Body of pancreas (tissue), 4 donors: Measurements from ENCODE around the gene CFAP58. TPM values are rescaled to one million over a fixed set of nuclear protein-coding genes. Genes with fewer than 3 reads are reported as not detected.

ENCODE experiments used
- ATAC-seq: fragments of 150-250 bp; one replicate; pipeline ENCODE4 v1.9.1; 2016
- DNase-seq, 4 donors: peaks; one replicate each; pipeline ENCODE4 v3.0.0-alpha.2; 2019
- H3K27ac ChIP-seq, 4 donors: fragments of 200-600 bp; sonication (generic); 1 replicate in 3 of 4; 2 replicates in 1 of 4; pipeline versions ENCODE4 v1.5.1 to v1.6.1; 2016 to 2019; ENCODE audit warnings: mild to moderate bottlenecking in 1 of 4, mixed read lengths in 1 of 4, moderate library complexity in 1 of 4
- H3K27me3 ChIP-seq, 2 donors: fragments of 200-600 bp; sonication (generic); one replicate each; pipeline ENCODE4 v1.6.0; 2016; ENCODE audit warnings: mild to moderate bottlenecking in 1 of 2
- H3K36me3 ChIP-seq, 2 donors: fragments of 200-600 bp; sonication (generic); replicated peaks in 1 of 2; 2 replicates each; pipeline ENCODE4 v1.5.1; 2016; ENCODE audit warnings: low read depth in 2 of 2; ENCODE audit not compliant: insufficient read depth in 1 of 2
- H3K4me1 ChIP-seq: fragments of 200-600 bp; sonication (generic); one replicate; pipeline ENCODE4 v1.6.0; 2016
- H3K4me3 ChIP-seq, 2 donors: fragments of 200-600 bp; sonication (generic); 1 replicate in 1 of 2; 2 replicates in 1 of 2; pipeline ENCODE4 v1.5.1; 2016 to 2019
- H3K9me3 ChIP-seq, 3 donors: fragments of 200-600 bp; sonication (generic); 1 replicate in 2 of 3; 2 replicates in 1 of 3; pipeline ENCODE4 v1.5.1; 2016
- CTCF ChIP-seq, 7 experiments: fragments of 450-650 bp in 4 of 7; fragments of 200-600 bp in 3 of 7; sonication (generic) in 3 of 7; IDR thresholded peaks; one replicate each; pipeline ENCODE4 v1.5.1; 2016 to 2019; ENCODE audit warnings: antibody characterized with exemption in 7 of 7
- POLR2A ChIP-seq, 3 donors: fragments of 450-650 bp; IDR thresholded peaks; one replicate each; pipeline ENCODE4 v1.6.1; 2016; ENCODE audit warnings: antibody characterized with exemption in 3 of 3, mild to moderate bottlenecking in 2 of 3
- WGBS, 2 donors: methylation state at CpG; one replicate each; pipeline ENCODE4 v1.1.5; 2017; 5-methylcytosine and 5-hydroxymethylcytosine counted together
- intact Hi-C: fragments of 100-400 bp; cut with DNase I; formaldehyde crosslinking; loops from one replicate; pipeline ENCODE4 v1.15.1; 2023
- total RNA-seq, 2 donors: library from RNA; depleted of rRNA; stranded (reverse); fragments of >200 nt; gene quantifications; one replicate each; pipeline ENCODE4 v1.1.0, GENCODE V29; 2016

The CFAP58 gene
- total RNA-seq, result under 1 TPM in 1 of 2 donors, not detected in 1; 0.26 TPM

GRCh38 chr10:104353325-104354048 is at the start of gene CFAP58:
CFAP58 (plus strand) TSS chr10:104353833; CDS start chr10:104353898, 65 bp downstream.
- H3K4me3 ChIP-seq, result no peak within 1 kb of the TSS
- ATAC-seq, result peak; percentile 97
- peak within 1 kb of the TSS in 1 of 4 donors; percentile 30 for H3K27ac ChIP-seq
- WGBS, 2 donors, result 2 to 3% methylated on average over 43 of the region's 43 CpGs
- H3K9me3 ChIP-seq, result no peaks in the 10 kb centered on the region
- no peaks in the 10 kb centered on the region for H3K36me3 ChIP-seq
- peaks cover 21% of the 10 kb centered on the region for H3K4me1 ChIP-seq
- TF ChIP-seq CTCF (IDR thresholded peaks at IDR 0.05) (peak; percentile 56 to 92 (median 71)), POLR2A (IDR thresholded peaks at IDR 0.05) (no peak)
- peak; percentile 96 to 97 (median 96) for DNase-seq
- intact Hi-C loops, result no loop called here
- H3K27me3 ChIP-seq, result no peaks in the 10 kb centered on the region

GRCh38 chr10:104304356-104304745 is 49.3 kb upstream of the CFAP58 start:
- ATAC-seq (no peak), DNase-seq (no peak)
- Histone ChIP-seq H3K27me3 (no peaks in the 10 kb centered on the region), H3K9me3 (no peaks in the 10 kb centered on the region), H3K27ac (no peak overlapping the region), H3K36me3 (no peaks in the 10 kb centered on the region), H3K4me3 (no peak overlapping the region), H3K4me1 (peaks cover 17% of the 10 kb centered on the region)
- 73 to 74% methylated on average over 4 of the region's 4 CpGs for WGBS, 2 donors
- no peak for TF ChIP-seq POLR2A (IDR thresholded peaks at IDR 0.05)
- no peak for TF ChIP-seq CTCF (IDR thresholded peaks at IDR 0.05)
- intact Hi-C loops, result no loop called here

- no peak overlapping the region for H3K4me3 ChIP-seq
- H3K36me3 ChIP-seq, result no peaks in the 10 kb centered on the region
- 68 to 76% methylated on average over 8 of the region's 8 CpGs for WGBS, 2 donors
- no peak overlapping the region for H3K27ac ChIP-seq
- peaks cover 21% of the 10 kb centered on the region for H3K4me1 ChIP-seq
- TF ChIP-seq POLR2A (IDR thresholded peaks at IDR 0.05) (no peak), CTCF (IDR thresholded peaks at IDR 0.05) (no peak)
- DNase-seq, result no peak
- intact Hi-C loops, result loop anchor here (5.0 kb wide), 1 partner anchor 42 kb away; no protein-coding TSS in a partner anchor
- no peak for ATAC-seq
- no peaks in the 10 kb centered on the region for H3K9me3 ChIP-seq
- no peaks in the 10 kb centered on the region for H3K27me3 ChIP-seq
Measured at GRCh38 chr10:104304927-104305326, 48.7 kb upstream of the CFAP58 start.

- intact Hi-C loops, result loop anchor here (5.0 kb wide), 1 partner anchor 40 kb away; no protein-coding TSS in a partner anchor
Measured at GRCh38 chr10:104306897-104307296, 46.7 kb upstream of the CFAP58 start.

More at GRCh38 chr10:104306897-104307296, 46.7 kb upstream of the CFAP58 start:
- H3K36me3 ChIP-seq, result no peaks in the 10 kb centered on the region
- DNase-seq (no peak), ATAC-seq (no peak)
- H3K27ac ChIP-seq, result no peak overlapping the region
- 56 to 63% methylated on average over 3 of the region's 3 CpGs for WGBS, 2 donors
- H3K4me3 ChIP-seq, result no peak overlapping the region
- H3K9me3 ChIP-seq, result no peaks in the 10 kb centered on the region
- TF ChIP-seq CTCF (IDR thresholded peaks at IDR 0.05) (no peak), POLR2A (IDR thresholded peaks at IDR 0.05) (no peak)
- peaks cover 16% of the 10 kb centered on the region for H3K4me1 ChIP-seq
- H3K27me3 ChIP-seq, result no peaks in the 10 kb centered on the region
